Activated CD4-positive, alpha-beta memory T cell treated with anti-CD3 and anti-CD28 coated beads for 36 hours (primary cell): ENCODE data around the gene FN1. TPM values are rescaled to one million over a fixed set of nuclear protein-coding genes. Genes with fewer than 3 reads are reported as not detected.

Experiments used
- CTCF ChIA-PET: fragments of 350-600 bp; sonication (Branson Sonifier 250); formaldehyde crosslinking; loops from one replicate; lab custom pipeline; 2021; ENCODE audit warnings: antibody characterized with exemption, inconsistent platforms; lab: Charles Lee
- POLR2A ChIA-PET: fragments of 350-600 bp; sonication (Branson Sonifier 250); formaldehyde crosslinking; loops from one replicate; lab custom pipeline; 2021; ENCODE audit warnings: antibody characterized with exemption; lab: Charles Lee
- DNase-seq: peaks from one replicate; pipeline ENCODE4 v3.0.0-alpha.2; 2020
- H3K27ac Mint-ChIP-seq: one replicate; pipeline ENCODE4 v1.8.0; 2021; ENCODE audit warnings: mixed read lengths
- H3K27me3 Mint-ChIP-seq: one replicate; pipeline ENCODE4 v1.8.0; 2021; ENCODE audit warnings: mixed read lengths
- H3K36me3 Mint-ChIP-seq: one replicate; pipeline ENCODE4 v1.8.0; 2021; ENCODE audit warnings: mixed read lengths
- H3K4me1 Mint-ChIP-seq: one replicate; pipeline ENCODE4 v1.8.0; 2021; ENCODE audit warnings: low read depth, mixed read lengths
- H3K4me3 Mint-ChIP-seq: one replicate; pipeline ENCODE4 v1.8.0; 2021; ENCODE audit warnings: mild to moderate bottlenecking, mixed read lengths
- H3K9me3 Mint-ChIP-seq: one replicate; pipeline ENCODE4 v1.8.0; 2021; ENCODE audit warnings: mixed read lengths
- intact Hi-C: fragments of 100-400 bp; cut with micrococcal nuclease; formaldehyde crosslinking; loops from one replicate; pipeline ENCODE4 v1.15.1; 2023
- total RNA-seq, 2 experiments: library from RNA; stranded (reverse); gene quantifications; one replicate each; pipeline ENCODE4 v1.2.3, GENCODE V29; 2021

The FN1 gene
- total RNA-seq, 2 experiments from 2014 or later, result 0.50 to 0.53 TPM

DNA sequence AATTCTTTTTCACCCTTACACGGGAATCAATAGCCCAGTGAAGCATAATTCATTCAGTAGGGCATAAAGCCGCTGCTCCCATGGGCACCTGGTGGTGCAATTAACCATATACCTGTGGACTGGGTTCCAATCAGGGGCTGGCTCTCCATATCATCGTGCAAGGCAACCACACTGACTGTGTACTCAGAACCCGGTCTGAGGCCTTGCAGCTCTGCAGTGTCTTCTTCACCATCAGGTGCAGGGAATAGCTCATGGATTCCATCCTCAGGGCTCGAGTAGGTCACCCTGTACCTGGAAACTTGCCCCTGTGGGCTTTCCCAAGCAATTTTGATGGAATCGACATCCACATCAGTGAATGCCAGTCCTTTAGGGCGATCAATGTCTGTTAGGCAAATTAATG, 55.2 kb downstream of the FN1 start:
- H3K27ac Mint-ChIP-seq, result no peak overlapping the region
- H3K36me3 Mint-ChIP-seq, result peaks cover 3% of the 10 kb centered on the region
- no peaks in the 10 kb centered on the region for H3K27me3 Mint-ChIP-seq
- no peak for DNase-seq
- H3K4me3 Mint-ChIP-seq, result no peak overlapping the region
- POLR2A ChIA-PET, result no interaction called here
- no peaks in the 10 kb centered on the region for H3K9me3 Mint-ChIP-seq
- CTCF ChIA-PET, result no interaction called here
- intact Hi-C loops, result no loop called here
- no peaks in the 10 kb centered on the region for H3K4me1 Mint-ChIP-seq

DNA sequence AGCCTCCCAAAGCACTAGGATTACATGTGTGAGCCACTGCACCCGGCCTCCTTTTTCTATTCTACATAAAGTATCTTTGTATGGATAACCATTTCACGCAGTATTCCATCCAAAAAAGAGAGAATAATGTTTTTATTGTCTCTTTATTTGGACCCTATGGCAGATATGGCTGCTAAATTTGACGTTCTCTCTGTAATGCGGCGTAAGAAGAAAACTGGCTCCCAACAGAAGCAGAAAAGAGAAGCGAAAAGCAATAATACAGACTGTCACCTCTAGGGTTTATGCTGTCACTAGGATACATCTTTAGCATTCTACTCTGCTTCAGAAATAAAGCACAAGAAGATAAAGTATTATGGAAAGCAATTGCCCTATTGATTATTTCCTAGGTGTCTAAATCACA, 55.9 kb downstream of the FN1 start:
- H3K4me1 Mint-ChIP-seq, result no peaks in the 10 kb centered on the region
- H3K4me3 Mint-ChIP-seq, result no peak overlapping the region
- intact Hi-C loops, result no loop called here
- H3K27ac Mint-ChIP-seq, result no peak overlapping the region
- no peak for DNase-seq
- ChIA-PET CTCF (no interaction called here), POLR2A (no interaction called here)
- no peaks in the 10 kb centered on the region for H3K9me3 Mint-ChIP-seq
- peaks cover 6% of the 10 kb centered on the region for H3K36me3 Mint-ChIP-seq
- H3K27me3 Mint-ChIP-seq, result no peaks in the 10 kb centered on the region

DNA sequence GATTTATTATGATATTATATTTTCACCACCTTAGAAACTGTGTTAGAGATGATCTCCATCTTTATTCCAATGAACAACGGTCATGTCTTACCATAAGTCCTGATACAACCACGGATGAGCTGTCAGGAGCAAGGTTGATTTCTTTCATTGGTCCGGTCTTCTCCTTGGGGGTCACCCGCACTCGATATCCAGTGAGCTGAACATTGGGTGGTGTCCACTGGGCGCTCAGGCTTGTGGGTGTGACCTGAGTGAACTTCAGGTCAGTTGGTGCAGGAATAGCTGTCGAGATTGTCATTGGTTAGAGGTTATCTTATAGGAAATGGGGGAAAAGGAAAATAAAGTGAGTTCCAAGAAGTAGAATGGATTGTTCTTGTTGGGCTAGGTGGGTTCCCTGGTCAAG, 56.8 kb downstream of the FN1 start:
- peaks cover 15% of the 10 kb centered on the region for H3K36me3 Mint-ChIP-seq
- ChIA-PET CTCF (no interaction called here), POLR2A (no interaction called here)
- no peaks in the 10 kb centered on the region for H3K9me3 Mint-ChIP-seq
- intact Hi-C loops, result no loop called here
- H3K27me3 Mint-ChIP-seq, result no peaks in the 10 kb centered on the region
- H3K27ac Mint-ChIP-seq, result no peak overlapping the region
- H3K4me1 Mint-ChIP-seq, result no peaks in the 10 kb centered on the region
- no peak overlapping the region for H3K4me3 Mint-ChIP-seq
- DNase-seq, result no peak

DNA sequence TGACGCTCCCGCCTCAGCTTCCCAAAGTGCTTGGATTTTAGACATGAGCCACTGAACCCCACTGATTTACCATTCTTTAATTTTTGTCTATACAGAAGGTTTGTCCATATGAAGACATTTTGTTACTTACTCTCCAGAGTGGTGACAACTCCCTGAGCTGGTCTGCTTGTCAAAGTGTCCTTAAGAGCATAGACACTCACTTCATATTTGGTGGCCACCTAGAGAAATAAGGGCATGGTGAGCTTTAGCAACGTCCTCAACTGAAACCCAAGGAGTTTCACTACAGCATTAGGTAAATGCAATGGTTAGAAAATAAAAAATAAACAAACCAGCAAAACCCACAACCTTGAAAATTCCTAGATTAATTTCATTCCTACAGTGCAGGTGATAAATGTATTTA, 57.8 kb downstream of the FN1 start:
- ChIA-PET CTCF (no interaction called here), POLR2A (no interaction called here)
- intact Hi-C loops, result no loop called here
- H3K9me3 Mint-ChIP-seq, result no peaks in the 10 kb centered on the region
- DNase-seq, result no peak
- no peak overlapping the region for H3K27ac Mint-ChIP-seq
- H3K4me1 Mint-ChIP-seq, result no peaks in the 10 kb centered on the region
- no peak overlapping the region for H3K4me3 Mint-ChIP-seq
- no peaks in the 10 kb centered on the region for H3K27me3 Mint-ChIP-seq
- H3K36me3 Mint-ChIP-seq, result peaks cover 21% of the 10 kb centered on the region

DNA sequence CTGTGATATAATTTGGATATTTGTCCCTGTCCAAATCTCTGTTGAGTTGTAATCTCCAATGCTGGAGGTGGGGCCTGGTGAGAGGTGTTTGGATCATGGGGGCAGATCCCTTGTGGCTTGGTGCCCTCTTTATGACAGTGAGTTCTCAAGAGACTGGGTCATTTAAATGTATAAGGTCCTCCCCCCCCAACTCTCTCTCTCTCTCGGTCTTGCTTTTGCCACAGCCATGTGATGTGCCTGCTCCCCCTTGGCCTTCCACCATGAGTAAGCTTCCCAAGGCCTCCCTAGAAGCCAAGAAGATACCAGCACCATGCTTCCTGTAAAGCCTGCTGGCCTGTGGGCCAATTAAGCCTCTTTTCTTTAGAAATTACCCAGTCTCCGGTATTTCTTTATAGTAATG, 58.6 kb downstream of the FN1 start:
- DNase-seq, result no peak
- no peak overlapping the region for H3K27ac Mint-ChIP-seq
- no peaks in the 10 kb centered on the region for H3K4me1 Mint-ChIP-seq
- ChIA-PET POLR2A (no interaction called here), CTCF (no interaction called here)
- no peak overlapping the region for H3K4me3 Mint-ChIP-seq
- H3K27me3 Mint-ChIP-seq, result no peaks in the 10 kb centered on the region
- H3K36me3 Mint-ChIP-seq, result peaks cover 21% of the 10 kb centered on the region
- intact Hi-C loops, result no loop called here
- H3K9me3 Mint-ChIP-seq, result no peaks in the 10 kb centered on the region

DNA sequence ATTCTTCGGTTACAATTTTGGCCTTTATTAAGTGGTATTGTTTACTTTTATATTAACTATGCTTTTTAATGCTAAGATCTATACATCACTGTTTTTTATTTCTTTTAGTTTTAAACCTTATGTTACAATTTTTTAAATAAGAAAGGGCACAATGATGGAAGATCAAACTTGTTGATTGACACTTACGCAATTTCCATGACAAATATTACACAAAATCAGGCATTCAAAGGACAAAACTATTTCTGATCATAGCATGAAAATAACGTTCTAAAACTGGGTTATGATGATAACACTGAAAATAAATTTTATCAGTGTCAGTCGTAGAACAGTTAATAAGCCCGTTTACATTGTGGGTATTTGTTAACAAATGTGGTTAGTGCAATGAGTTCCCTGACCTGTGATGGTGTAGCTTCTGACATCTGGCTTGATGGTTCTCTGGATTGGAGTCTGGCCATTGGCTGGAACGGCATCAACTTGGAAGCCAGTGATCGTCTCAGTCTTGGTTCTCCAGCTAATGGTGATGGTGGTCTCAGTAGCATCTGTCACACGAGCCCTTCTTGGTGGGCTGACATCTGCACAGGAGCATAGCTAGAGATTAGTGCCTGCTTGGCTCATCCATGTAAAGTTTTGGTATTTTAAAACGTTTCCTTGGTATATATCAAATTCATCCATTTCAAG, 59.6 kb downstream of the FN1 start:
- Mint-ChIP-seq H3K4me1 (no peaks in the 10 kb centered on the region), H3K36me3 (peaks cover 21% of the 10 kb centered on the region), H3K27ac (no peak overlapping the region), H3K4me3 (no peak overlapping the region), H3K9me3 (no peaks in the 10 kb centered on the region), H3K27me3 (no peaks in the 10 kb centered on the region)
- CTCF ChIA-PET, result no interaction called here
- POLR2A ChIA-PET, result no interaction called here
- intact Hi-C loops, result no loop called here
- no peak for DNase-seq

DNA sequence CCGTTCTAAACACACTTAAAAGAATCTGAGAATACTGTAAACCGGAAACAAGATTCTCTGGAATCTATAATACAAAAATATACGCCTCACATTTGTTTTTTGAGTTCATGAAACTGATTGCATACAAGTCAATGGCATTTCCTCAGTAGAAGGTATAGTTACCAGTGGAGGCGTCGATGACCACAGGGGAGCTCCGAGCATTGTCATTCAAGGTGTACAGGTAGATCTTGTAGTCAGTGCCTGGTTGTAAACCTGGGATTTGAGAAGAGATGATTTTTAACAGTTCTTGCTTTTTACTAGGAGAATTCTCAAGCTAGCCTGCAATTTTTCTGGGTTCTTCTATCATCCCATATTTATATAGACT, 60.4 kb downstream of the FN1 start:
- intact Hi-C loops, result no loop called here
- ChIA-PET POLR2A (no interaction called here), CTCF (no interaction called here)
- Mint-ChIP-seq H3K27ac (no peak overlapping the region), H3K4me3 (no peak overlapping the region), H3K4me1 (no peaks in the 10 kb centered on the region), H3K9me3 (no peaks in the 10 kb centered on the region), H3K27me3 (no peaks in the 10 kb centered on the region), H3K36me3 (peaks cover 21% of the 10 kb centered on the region)
- DNase-seq, result no peak

DNA sequence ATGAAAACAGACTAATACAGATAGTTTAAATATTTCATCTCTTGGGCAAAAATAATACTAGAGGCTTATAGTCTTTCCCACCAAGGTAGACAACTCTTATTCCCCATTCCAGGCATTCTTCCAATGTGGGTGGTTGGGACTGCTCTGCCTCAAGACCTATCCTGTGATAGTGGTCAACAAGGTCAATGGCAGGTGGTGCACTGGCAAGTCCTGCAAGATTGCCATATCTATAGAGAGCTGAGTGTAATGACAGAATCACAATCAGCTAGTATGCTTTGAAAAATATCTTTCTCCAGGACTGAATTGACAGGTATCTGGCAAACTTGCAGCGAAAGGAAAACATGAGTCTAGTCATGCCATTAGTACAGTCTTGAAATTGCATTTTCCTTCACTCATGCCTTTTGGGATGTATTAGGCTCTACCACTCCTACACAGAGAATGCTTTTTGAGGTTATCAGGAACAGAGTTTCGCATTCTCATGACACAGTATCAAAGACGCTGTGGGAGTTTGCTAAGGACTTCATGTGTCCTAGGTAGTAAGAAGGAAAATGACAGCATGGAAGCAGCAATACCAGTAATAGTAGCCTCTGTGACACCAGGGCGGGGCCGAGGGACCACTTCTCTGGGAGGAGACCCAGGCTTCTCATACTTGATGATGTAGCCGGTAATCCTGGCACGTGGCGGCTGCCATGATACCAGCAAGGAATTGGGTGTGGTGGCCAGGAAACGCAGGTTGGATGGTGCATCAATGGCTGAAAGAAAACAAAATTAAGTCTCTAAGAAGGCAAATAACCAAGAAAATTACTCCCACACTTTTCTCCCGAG, 61.0 kb downstream of the FN1 start:
- intact Hi-C loops, result no loop called here
- Mint-ChIP-seq H3K4me3 (no peak overlapping the region), H3K27ac (no peak overlapping the region), H3K4me1 (no peaks in the 10 kb centered on the region), H3K9me3 (no peaks in the 10 kb centered on the region), H3K27me3 (no peaks in the 10 kb centered on the region), H3K36me3 (peaks cover 21% of the 10 kb centered on the region)
- ChIA-PET POLR2A (no interaction called here), CTCF (no interaction called here)
- DNase-seq, result no peak

DNA sequence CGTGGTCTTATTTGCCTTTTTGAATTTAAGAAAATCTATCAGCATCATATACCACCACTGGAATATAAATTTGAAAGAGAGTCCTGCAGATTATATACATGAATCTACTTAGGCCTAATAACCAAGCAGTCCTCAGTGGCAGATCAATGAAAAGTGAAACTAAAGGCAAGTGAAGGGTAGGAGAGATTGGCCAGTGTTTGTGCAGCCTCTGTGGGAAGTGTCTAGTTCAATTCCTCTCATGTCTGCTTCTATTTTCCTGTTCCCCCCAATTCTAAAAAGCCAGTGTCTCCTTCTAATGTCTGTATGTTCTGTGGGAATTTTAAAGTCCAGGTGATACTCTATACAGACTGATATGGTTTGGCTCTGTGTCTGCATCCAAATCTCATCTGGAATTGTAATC, 61.9 kb downstream of the FN1 start:
- Mint-ChIP-seq H3K4me3 (no peak overlapping the region), H3K4me1 (no peaks in the 10 kb centered on the region), H3K27ac (no peak overlapping the region), H3K27me3 (no peaks in the 10 kb centered on the region), H3K9me3 (no peaks in the 10 kb centered on the region), H3K36me3 (peaks cover 21% of the 10 kb centered on the region)
- ChIA-PET POLR2A (no interaction called here), CTCF (no interaction called here)
- DNase-seq, result no peak
- intact Hi-C loops, result no loop called here

DNA sequence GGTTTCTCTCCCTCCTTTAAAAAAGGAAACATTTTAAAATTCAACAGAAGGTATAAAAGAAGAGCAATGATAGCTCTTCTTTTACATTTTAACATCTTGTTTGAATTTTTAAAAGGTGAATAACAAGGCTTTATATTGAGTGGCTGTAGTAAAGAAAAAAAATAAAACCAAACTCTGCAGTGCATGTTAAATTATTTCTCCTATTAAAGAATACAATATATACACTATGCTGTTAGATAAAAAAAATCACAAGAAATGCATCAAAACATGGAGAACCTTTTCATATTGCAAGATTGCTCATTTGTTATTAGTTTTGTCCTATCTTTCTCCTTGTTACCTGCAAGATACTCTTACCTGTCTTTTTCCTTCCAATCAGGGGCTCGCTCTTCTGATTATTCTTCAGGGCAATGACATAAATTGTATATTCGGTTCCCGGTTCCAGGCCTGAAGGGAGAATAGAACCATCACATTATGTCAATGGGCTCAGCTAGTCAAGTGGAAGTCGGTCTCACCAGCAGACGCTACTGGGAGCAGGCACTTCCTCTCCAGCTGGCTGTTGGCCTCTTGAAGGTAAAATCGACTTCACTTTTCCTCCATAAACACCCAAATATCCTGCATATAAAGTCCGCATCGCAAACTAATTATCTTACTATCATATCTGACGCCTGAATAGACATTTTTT, 62.8 kb downstream of the FN1 start:
- intact Hi-C loops, result no loop called here
- H3K4me3 Mint-ChIP-seq, result no peak overlapping the region
- H3K36me3 Mint-ChIP-seq, result peaks cover 21% of the 10 kb centered on the region
- no peak for DNase-seq
- H3K27ac Mint-ChIP-seq, result no peak overlapping the region
- POLR2A ChIA-PET, result no interaction called here
- no peaks in the 10 kb centered on the region for H3K4me1 Mint-ChIP-seq
- no peaks in the 10 kb centered on the region for H3K27me3 Mint-ChIP-seq
- CTCF ChIA-PET, result no interaction called here
- H3K9me3 Mint-ChIP-seq, result no peaks in the 10 kb centered on the region

DNA sequence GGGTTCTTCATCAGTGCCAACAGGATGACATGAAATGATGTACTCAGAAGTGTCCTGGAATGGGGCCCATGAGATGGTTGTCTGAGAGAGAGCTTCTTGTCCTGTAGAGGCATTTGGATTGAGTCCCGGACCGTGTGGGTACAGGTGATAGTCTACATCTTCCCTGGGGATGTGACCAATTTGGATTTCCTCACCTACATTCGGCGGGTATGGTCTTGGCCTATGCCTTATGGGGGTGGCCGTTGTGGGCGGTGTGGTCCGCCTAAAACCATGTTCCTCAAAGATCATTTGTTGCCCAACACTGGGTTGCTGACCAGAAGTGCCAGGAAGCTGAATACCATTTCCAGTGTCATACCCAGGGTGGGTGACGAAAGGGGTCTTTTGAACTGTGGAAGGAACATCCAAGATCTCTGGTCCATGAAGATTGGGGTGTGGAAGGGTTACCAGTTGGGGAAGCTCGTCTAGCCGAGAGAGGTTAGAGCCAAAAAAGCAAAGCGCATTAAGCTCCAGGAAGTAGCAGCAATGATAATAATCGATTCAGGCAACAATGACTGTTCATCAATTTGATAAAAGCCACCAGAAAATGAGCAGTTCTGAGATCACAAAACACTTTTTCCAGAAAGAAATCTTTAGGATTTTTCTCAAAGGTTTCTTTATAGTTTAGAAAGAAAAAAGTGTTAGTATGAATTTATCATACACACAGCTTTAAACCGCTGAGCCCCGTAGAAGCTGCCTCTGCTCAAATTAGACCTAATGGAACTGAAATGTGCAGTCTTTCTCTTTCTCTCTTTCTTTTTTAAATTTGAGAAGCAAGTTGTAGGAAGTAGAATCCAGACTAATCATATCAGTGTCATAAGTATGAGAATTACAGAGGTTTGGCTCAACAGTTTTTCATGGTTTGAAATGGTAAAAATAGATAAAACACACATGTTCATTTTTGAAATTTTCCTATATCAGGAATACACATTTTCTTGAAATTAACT, 63.7 kb downstream of the FN1 start:
- Mint-ChIP-seq H3K27ac (no peak overlapping the region), H3K4me3 (no peak overlapping the region), H3K9me3 (no peaks in the 10 kb centered on the region), H3K36me3 (peaks cover 24% of the 10 kb centered on the region), H3K4me1 (no peaks in the 10 kb centered on the region), H3K27me3 (no peaks in the 10 kb centered on the region)
- POLR2A ChIA-PET, result no interaction called here
- DNase-seq, result no peak
- intact Hi-C loops, result no loop called here
- CTCF ChIA-PET, result interaction anchor here (0.5 kb wide), 1 partner anchor 102 kb away, joined by 3 read pairs; no protein-coding TSS in a partner anchor
